ENCODE results near the gene TOB1. TPM values are rescaled to one million over a fixed set of nuclear protein-coding genes. Genes with fewer than 3 reads are reported as not detected.

TOB1 gene
- polyA plus RNA-seq, 1 donor (not counting 4 experiments of a cell fraction or from before 2014, with no cell fraction given) = 64.4 TPM

DNA sequence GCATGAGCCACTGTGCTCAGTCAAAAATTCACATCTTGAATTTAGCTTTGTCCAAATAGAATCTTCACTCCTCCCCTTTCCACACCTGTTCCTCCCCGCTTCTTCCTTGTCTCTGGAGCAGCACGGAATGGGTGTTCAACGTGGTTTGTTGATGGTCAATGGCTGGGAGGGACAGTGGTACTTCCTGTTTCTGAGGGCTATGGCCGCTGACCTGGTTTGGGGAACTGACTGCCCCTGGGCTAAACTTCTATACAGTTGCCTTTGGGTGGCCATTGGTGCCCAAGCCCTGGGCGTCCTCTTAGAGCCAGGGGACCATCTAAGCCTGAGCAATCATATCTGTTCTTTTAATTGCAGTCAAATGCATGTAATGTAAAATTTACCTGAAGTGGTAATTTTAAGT, 49.9 kb downstream of the TOB1 start:
- Histone ChIP-seq H3K27ac (ENCODE audit: control insufficient read depth, insufficient read depth, low read length) (no peak overlapping the region), H3K36me3 (ENCODE audit: control insufficient read depth in 2 of 2, extremely low read depth in 1 of 2, insufficient read depth in 2 of 2, low read length in 2 of 2) (no peaks in the 10 kb centered on the region), H4K20me1 (ENCODE audit: control insufficient read depth, extremely low read depth, insufficient read depth, low read length) (no peaks in the 10 kb centered on the region), H3K27me3 (ENCODE audit: control insufficient read depth, extremely low read depth, insufficient read depth, low read length) (no peaks in the 10 kb centered on the region), H3K4me1 (ENCODE audit: control insufficient read depth, extremely low read depth, insufficient read depth, low read length) (peaks cover 16% of the 10 kb centered on the region), H3K9me1 (ENCODE audit: control insufficient read depth, extremely low read depth, insufficient read depth, low read length) (no peaks in the 10 kb centered on the region), H3K4me3 (ENCODE audit: control insufficient read depth in 2 of 3, extremely low read depth in 1 of 3, insufficient read depth in 2 of 3, low read depth in 1 of 3, low read length in 3 of 3) (no peak overlapping the region), H3K79me2 (ENCODE audit: control insufficient read depth, insufficient read depth, low read length) (no peaks in the 10 kb centered on the region), H2AFZ (ENCODE audit: control insufficient read depth, low read length) (no peak overlapping the region), H3K4me2 (ENCODE audit: control insufficient read depth, extremely low read depth, insufficient read depth, low read depth, low read length) (no peak overlapping the region), H3K9me3 (ENCODE audit: control insufficient read depth, low read depth, low read length) (no peaks in the 10 kb centered on the region), H3K9ac (ENCODE audit: control insufficient read depth, extremely low read depth, insufficient read depth, low read length) (no peak overlapping the region)
- dilution Hi-C loops (cut with MboI; ENCODE audit: extremely low pct_ligation_motif_present, low sequenced_read_pairs) = no loop called here
- DNase-seq (ENCODE audit: low read depth, low spot score) (no peak), FAIRE-seq (no peak)
- TF ChIP-seq, protein P1, sequence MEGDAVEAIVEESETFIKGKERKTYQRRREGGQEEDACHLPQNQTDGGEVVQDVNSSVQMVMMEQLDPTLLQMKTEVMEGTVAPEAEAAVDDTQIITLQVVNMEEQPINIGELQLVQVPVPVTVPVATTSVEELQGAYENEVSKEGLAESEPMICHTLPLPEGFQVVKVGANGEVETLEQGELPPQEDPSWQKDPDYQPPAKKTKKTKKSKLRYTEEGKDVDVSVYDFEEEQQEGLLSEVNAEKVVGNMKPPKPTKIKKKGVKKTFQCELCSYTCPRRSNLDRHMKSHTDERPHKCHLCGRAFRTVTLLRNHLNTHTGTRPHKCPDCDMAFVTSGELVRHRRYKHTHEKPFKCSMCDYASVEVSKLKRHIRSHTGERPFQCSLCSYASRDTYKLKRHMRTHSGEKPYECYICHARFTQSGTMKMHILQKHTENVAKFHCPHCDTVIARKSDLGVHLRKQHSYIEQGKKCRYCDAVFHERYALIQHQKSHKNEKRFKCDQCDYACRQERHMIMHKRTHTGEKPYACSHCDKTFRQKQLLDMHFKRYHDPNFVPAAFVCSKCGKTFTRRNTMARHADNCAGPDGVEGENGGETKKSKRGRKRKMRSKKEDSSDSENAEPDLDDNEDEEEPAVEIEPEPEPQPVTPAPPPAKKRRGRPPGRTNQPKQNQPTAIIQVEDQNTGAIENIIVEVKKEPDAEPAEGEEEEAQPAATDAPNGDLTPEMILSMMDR (optimal IDR thresholded peaks at IDR 0.05 in 1 of 3, IDR thresholded peaks at IDR 0.05 in 1 of 3, conservative IDR thresholded peaks at IDR 0.05 in 1 of 3; ENCODE audit: extremely low read depth in 1 of 3, insufficient read depth in 2 of 3, low read length in 3 of 3) = no peak
- TF ChIP-seq EZH2 (IDR thresholded peaks at IDR 0.05; ENCODE audit: low read length) = no peak

DNA sequence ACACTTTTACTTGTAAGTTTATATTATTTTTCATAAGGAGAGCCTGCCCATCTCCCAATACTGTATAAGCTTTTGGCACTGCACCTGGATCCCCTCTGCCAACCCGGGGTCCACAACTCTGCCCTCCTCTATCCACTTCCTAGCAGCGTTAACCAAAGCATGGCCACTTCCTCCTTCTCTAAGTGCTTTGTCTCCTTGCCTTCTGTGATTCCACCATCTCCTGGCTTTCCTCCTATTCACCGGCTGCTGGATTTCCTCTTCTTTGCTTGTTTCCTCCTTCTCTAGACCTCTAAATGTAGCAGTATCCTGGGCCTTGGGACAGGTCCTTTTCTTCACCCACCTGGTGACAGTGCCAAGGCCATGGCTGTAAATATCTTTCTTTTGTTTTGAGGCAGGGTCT, 50.8 kb downstream of the TOB1 start:
- Histone ChIP-seq H4K20me1 (ENCODE audit: control insufficient read depth, extremely low read depth, insufficient read depth, low read length) (no peaks in the 10 kb centered on the region), H3K4me2 (ENCODE audit: control insufficient read depth, extremely low read depth, insufficient read depth, low read depth, low read length) (no peak overlapping the region), H3K27me3 (ENCODE audit: control insufficient read depth, extremely low read depth, insufficient read depth, low read length) (no peaks in the 10 kb centered on the region), H3K79me2 (ENCODE audit: control insufficient read depth, insufficient read depth, low read length) (no peaks in the 10 kb centered on the region), H3K27ac (ENCODE audit: control insufficient read depth, insufficient read depth, low read length) (no peak overlapping the region), H3K9ac (ENCODE audit: control insufficient read depth, extremely low read depth, insufficient read depth, low read length) (no peak overlapping the region), H3K9me3 (ENCODE audit: control insufficient read depth, low read depth, low read length) (no peaks in the 10 kb centered on the region), H3K4me3 (ENCODE audit: control insufficient read depth in 2 of 3, extremely low read depth in 1 of 3, insufficient read depth in 2 of 3, low read depth in 1 of 3, low read length in 3 of 3) (no peak overlapping the region), H3K4me1 (ENCODE audit: control insufficient read depth, extremely low read depth, insufficient read depth, low read length) (peaks cover 16% of the 10 kb centered on the region), H2AFZ (ENCODE audit: control insufficient read depth, low read length) (no peak overlapping the region), H3K9me1 (ENCODE audit: control insufficient read depth, extremely low read depth, insufficient read depth, low read length) (no peaks in the 10 kb centered on the region), H3K36me3 (ENCODE audit: control insufficient read depth in 2 of 2, extremely low read depth in 1 of 2, insufficient read depth in 2 of 2, low read length in 2 of 2) (no peaks in the 10 kb centered on the region)
- FAIRE-seq = no peak
- dilution Hi-C loops (cut with MboI; ENCODE audit: extremely low pct_ligation_motif_present, low sequenced_read_pairs) = no loop called here
- DNase-seq (ENCODE audit: low read depth, low spot score) = no peak
- TF ChIP-seq, protein P1 (optimal IDR thresholded peaks at IDR 0.05 in 1 of 3, IDR thresholded peaks at IDR 0.05 in 1 of 3, conservative IDR thresholded peaks at IDR 0.05 in 1 of 3; ENCODE audit: extremely low read depth in 1 of 3, insufficient read depth in 2 of 3, low read length in 3 of 3) = no peak
- no peak for TF ChIP-seq EZH2 (IDR thresholded peaks at IDR 0.05; ENCODE audit: low read length)
